ENCODE results near the gene YAF2.

The YAF2 gene

DNA sequence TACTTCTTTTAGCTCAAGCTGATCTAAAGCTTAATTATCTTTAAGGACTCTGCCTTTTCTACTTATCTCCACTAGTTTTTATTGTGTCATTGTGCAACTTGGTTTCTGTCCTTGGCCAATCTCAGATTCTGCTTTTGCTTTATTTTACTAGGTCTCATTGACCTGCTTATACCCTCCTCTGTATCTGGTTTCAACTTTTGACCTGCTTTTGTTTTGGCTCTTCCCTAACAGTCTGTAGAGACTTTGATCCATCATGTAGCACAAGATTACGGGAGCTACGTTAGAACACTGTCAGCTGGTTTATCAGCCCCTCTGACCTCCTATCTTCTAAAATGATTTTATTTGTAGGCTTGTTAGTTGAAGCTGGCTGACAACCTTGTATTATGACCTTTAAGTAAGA lies 44.2 kb upstream of the YAF2 start:
- TF ChIP-seq CTCF (IDR thresholded peaks at IDR 0.05; ENCODE audit: low read depth, low read length): no peak
- H3K4me3 ChIP-seq (ENCODE audit: low read depth, low read length): no peak overlapping the region
- no peaks in the 10 kb centered on the region for H3K36me3 ChIP-seq
- no peak for DNase-seq
- no peaks in the 10 kb centered on the region for H3K27me3 ChIP-seq
- no peaks in the 10 kb centered on the region for H3K9me3 ChIP-seq
- H3K4me1 ChIP-seq: no peaks in the 10 kb centered on the region

GRCh38 chr12:42281844-42282243 lies 43.8 kb upstream of the YAF2 start:
- H3K27me3 ChIP-seq: no peaks in the 10 kb centered on the region
- TF ChIP-seq CTCF (IDR thresholded peaks at IDR 0.05; ENCODE audit: low read depth, low read length): no peak
- H3K36me3 ChIP-seq: no peaks in the 10 kb centered on the region
- H3K4me1 ChIP-seq: no peaks in the 10 kb centered on the region
- no peaks in the 10 kb centered on the region for H3K9me3 ChIP-seq
- no peak overlapping the region for H3K4me3 ChIP-seq (ENCODE audit: low read depth, low read length)
- DNase-seq: no peak

GRCh38 chr12:42281278-42281677 lies 43.2 kb upstream of the YAF2 start:
- Histone ChIP-seq H3K4me1 (no peaks in the 10 kb centered on the region), H3K36me3 (no peaks in the 10 kb centered on the region), H3K27me3 (no peaks in the 10 kb centered on the region), H3K9me3 (no peaks in the 10 kb centered on the region), H3K4me3 (ENCODE audit: low read depth, low read length) (no peak overlapping the region)
- no peak for DNase-seq
- no peak for TF ChIP-seq CTCF (IDR thresholded peaks at IDR 0.05; ENCODE audit: low read depth, low read length)

- no peak for TF ChIP-seq CTCF (IDR thresholded peaks at IDR 0.05; ENCODE audit: low read depth, low read length)
These were observed 40.1 kb upstream of the YAF2 start for GRCh38 chr12:42278128-42278510.

DNA sequence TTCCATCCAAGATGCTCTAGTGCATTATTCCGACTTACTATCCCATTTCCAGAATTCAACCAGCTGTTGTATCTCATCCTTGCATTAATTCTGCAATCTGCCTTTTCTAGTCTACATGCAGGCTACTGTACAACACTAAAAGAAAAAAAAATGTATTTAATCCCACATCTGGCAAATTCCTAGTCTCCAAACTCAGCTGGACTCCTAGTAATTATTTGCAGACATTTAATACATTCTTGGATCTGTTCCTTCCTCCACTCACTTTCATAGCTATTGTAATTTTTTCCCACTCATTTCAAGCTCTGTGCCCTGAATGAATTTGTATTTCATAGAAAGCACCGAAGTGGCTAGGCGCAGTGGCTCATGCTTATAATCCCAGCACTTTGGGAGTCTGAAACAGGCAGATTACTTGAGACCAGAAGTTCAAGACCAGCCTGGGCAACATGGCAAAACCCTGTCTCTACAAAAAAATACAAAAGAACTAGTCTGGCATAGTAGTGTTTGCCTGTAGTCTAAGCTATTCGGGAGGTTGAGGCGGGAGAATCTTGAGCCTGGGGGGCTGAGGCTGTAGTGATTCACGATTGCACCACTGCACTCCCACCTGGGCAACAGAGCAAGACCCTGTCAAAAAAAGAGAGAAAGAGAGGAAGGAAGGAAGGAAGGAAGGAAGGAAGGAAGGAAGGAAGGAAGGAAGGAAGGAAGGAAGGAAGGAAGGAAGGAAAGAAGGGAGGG lies 39.5 kb upstream of the YAF2 start:
- DNase-seq: no peak
- Histone ChIP-seq H3K36me3 (no peaks in the 10 kb centered on the region), H3K9me3 (no peaks in the 10 kb centered on the region), H3K4me3 (ENCODE audit: low read depth, low read length) (no peak overlapping the region), H3K4me1 (no peaks in the 10 kb centered on the region), H3K27me3 (no peaks in the 10 kb centered on the region)
- TF ChIP-seq CTCF (IDR thresholded peaks at IDR 0.05; ENCODE audit: low read depth, low read length): no peak

More at GRCh38 chr12:42278128-42278510, 40.1 kb upstream of the YAF2 start:
- no peaks in the 10 kb centered on the region for H3K9me3 ChIP-seq
- H3K27me3 ChIP-seq: no peaks in the 10 kb centered on the region
- H3K4me1 ChIP-seq: no peaks in the 10 kb centered on the region
- H3K36me3 ChIP-seq: no peaks in the 10 kb centered on the region
- H3K4me3 ChIP-seq (ENCODE audit: low read depth, low read length): no peak overlapping the region
- no peak for DNase-seq

DNA sequence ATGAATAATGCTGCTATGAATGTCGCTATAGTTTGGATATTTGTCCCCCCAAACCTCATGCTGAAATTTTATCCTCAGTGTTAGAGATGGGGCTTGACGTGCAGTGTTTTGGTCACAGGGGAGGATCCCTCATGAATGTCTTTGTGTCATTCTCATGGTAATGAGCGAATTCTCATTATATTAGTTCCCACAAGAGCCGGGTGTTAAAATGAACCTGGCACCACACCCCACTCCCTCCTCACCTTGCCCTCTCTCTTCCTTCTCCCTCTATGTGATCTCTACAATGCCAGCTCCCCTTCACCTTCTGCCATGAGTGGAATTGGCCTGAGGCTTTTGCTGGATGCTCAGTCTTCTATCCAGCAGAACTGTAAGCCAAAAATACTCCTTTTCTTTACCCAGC lies 37.5 kb upstream of the YAF2 start:
- H3K9me3 ChIP-seq: no peaks in the 10 kb centered on the region
- no peaks in the 10 kb centered on the region for H3K27me3 ChIP-seq
- no peaks in the 10 kb centered on the region for H3K36me3 ChIP-seq
- TF ChIP-seq CTCF (IDR thresholded peaks at IDR 0.05; ENCODE audit: low read depth, low read length): no peak
- H3K4me1 ChIP-seq: no peaks in the 10 kb centered on the region
- no peak overlapping the region for H3K4me3 ChIP-seq (ENCODE audit: low read depth, low read length)
- no peak for DNase-seq

Measured in BE2C (cell line).